Central memory CD8-positive, alpha-beta T cell (primary cell): ENCODE data around the gene CCDC170.

ENCODE experiments used
- ATAC-seq: fragments of 150-1000 bp; cut with Tn5 transposase; replicated peaks from 2 replicates; pipeline ENCODE4 v1.10.0; 2022; ENCODE audit warnings: mild to moderate bottlenecking, moderate FRiP score, moderate number of reproducible peaks; ENCODE audit not compliant: poor library complexity, severe bottlenecking; ENCODE audit errors: extremely low read depth
- DNase-seq, 2 donors: peaks; one replicate each; pipeline ENCODE4 v3.0.0; 2021; ENCODE audit warnings: low spot score in 2 of 2
- H3K27ac Mint-ChIP-seq: one replicate; pipeline ENCODE4 v1.8.0; 2022; ENCODE audit warnings: low read depth, mild to moderate bottlenecking, moderate library complexity, mixed read lengths
- H3K27me3 Mint-ChIP-seq: one replicate; pipeline ENCODE4 v1.8.0; 2022; ENCODE audit warnings: mixed read lengths
- H3K36me3 Mint-ChIP-seq: one replicate; pipeline ENCODE4 v1.8.0; 2022; ENCODE audit warnings: mild to moderate bottlenecking, moderate library complexity, mixed read lengths; ENCODE audit not compliant: insufficient read depth
- H3K4me1 Mint-ChIP-seq: one replicate; pipeline ENCODE4 v1.8.0; 2022; ENCODE audit warnings: mixed read lengths
- H3K4me3 Mint-ChIP-seq: one replicate; pipeline ENCODE4 v1.8.0; 2022; ENCODE audit warnings: mild to moderate bottlenecking, moderate library complexity, mixed read lengths
- H3K9me3 Mint-ChIP-seq: one replicate; pipeline ENCODE4 v1.8.0; 2022; ENCODE audit warnings: mixed read lengths

Gene CCDC170

GRCh38 chr6:151475653-151476523 lies 17.9 kb upstream of the CCDC170 start:
- DNase-seq = peak in 1 of 2 donors; percentile 22
- no peak overlapping the region for H3K27ac Mint-ChIP-seq
- H3K27me3 Mint-ChIP-seq = no peaks in the 10 kb centered on the region
- no peaks in the 10 kb centered on the region for H3K36me3 Mint-ChIP-seq
- no peaks in the 10 kb centered on the region for H3K4me1 Mint-ChIP-seq
- no peak overlapping the region for H3K4me3 Mint-ChIP-seq
- no peak for ATAC-seq
- H3K9me3 Mint-ChIP-seq = no peaks in the 10 kb centered on the region

GRCh38 chr6:151477726-151478125 lies 16.1 kb upstream of the CCDC170 start:
- Mint-ChIP-seq H3K4me3 (no peak overlapping the region), H3K27ac (no peak overlapping the region), H3K36me3 (peaks cover 1% of the 10 kb centered on the region), H3K9me3 (no peaks in the 10 kb centered on the region), H3K27me3 (no peaks in the 10 kb centered on the region), H3K4me1 (peaks cover 5% of the 10 kb centered on the region)
- ATAC-seq = no peak
- DNase-seq = no peak

DNA sequence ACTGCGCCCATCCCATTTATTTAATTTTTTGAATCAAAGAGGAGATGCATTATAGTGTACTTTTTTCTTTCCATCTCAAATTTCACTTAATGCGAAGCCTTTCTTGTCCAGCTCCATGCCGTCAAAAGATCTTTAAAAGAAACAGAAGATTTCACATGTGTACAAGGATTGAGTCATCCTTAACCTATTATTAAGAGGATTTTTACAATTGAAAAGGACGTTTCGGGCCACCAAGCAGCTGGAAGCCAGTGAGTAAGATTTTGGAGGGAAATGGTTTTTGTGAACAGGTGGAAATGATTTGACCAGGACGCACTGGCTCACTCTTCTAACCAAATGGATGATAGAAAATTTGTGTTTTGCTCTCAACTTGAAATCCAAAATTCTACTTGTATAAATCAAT lies 15.1 kb upstream of the CCDC170 start:
- ATAC-seq = no peak
- Mint-ChIP-seq H3K27me3 (no peaks in the 10 kb centered on the region), H3K27ac (no peak overlapping the region), H3K4me1 (peaks cover 5% of the 10 kb centered on the region), H3K4me3 (no peak overlapping the region), H3K36me3 (peaks cover 1% of the 10 kb centered on the region), H3K9me3 (no peaks in the 10 kb centered on the region)
- no peak for DNase-seq

DNA sequence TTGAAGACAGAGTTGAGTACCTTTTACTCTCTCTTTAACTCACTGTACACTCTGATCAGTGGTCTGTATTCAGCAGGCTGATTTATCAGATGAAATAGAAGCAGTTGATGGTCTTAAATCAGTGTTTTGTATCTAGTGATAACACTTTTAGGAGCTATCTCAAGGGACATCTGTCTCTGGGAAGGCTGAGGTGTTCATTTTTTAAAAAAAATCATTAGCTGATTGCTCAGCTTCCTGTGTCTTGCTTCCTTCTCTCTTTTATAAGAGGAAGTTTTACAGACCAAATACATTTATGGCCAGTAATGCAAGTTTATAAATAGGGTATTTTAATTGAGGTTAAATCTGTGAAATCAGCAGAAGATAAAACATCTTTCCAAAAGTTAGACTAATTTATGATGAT lies 12.0 kb upstream of the CCDC170 start:
- H3K27ac Mint-ChIP-seq = no peak overlapping the region
- DNase-seq = no peak
- H3K4me3 Mint-ChIP-seq = no peak overlapping the region
- H3K36me3 Mint-ChIP-seq = peaks cover 1% of the 10 kb centered on the region
- H3K4me1 Mint-ChIP-seq = peaks cover 5% of the 10 kb centered on the region
- H3K27me3 Mint-ChIP-seq = no peaks in the 10 kb centered on the region
- peak; percentile 24 for ATAC-seq
- H3K9me3 Mint-ChIP-seq = no peaks in the 10 kb centered on the region

DNA sequence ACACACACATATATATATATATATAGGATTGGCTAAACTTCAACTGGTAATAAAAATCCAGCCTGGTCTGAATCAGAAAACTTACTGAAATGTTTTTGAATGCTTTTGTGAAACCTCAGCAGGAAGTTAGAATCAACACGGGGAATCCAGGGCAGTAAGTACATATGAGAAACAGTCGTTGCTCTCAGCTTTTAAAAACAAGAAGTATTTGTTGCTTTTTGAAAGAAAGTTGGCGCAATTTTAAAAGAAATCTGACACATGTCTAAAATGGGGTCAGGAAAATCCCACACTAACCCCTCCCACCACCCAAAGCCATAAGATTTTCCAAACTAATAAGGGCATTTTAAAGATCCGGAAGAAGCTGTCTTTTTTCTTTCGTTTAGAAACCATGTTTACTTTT lies 11.5 kb upstream of the CCDC170 start:
- ATAC-seq = no peak
- DNase-seq = no peak
- Mint-ChIP-seq H3K27me3 (no peaks in the 10 kb centered on the region), H3K4me1 (peaks cover 5% of the 10 kb centered on the region), H3K36me3 (peaks cover 1% of the 10 kb centered on the region), H3K4me3 (peak overlapping the region; percentile 63), H3K9me3 (no peaks in the 10 kb centered on the region), H3K27ac (peak overlapping the region; percentile 68)

- Mint-ChIP-seq H3K4me3 (no peak overlapping the region), H3K27ac (no peak overlapping the region), H3K27me3 (no peaks in the 10 kb centered on the region), H3K9me3 (no peaks in the 10 kb centered on the region), H3K36me3 (peaks cover 1% of the 10 kb centered on the region), H3K4me1 (peaks cover 5% of the 10 kb centered on the region)
- no peak for DNase-seq
- no peak for ATAC-seq
Measured at GRCh38 chr6:151483994-151484393, 9.8 kb upstream of the CCDC170 start.

- Mint-ChIP-seq H3K36me3 (no peaks in the 10 kb centered on the region), H3K27ac (no peak overlapping the region), H3K27me3 (peaks cover 17% of the 10 kb centered on the region), H3K4me3 (no peak overlapping the region), H3K9me3 (no peaks in the 10 kb centered on the region), H3K4me1 (no peaks in the 10 kb centered on the region)
- no peak for ATAC-seq
- DNase-seq = no peak
Measured at GRCh38 chr6:151488226-151488625, 5.6 kb upstream of the CCDC170 start.

GRCh38 chr6:151490996-151491395 lies 2.8 kb upstream of the CCDC170 start:
- no peak overlapping the region for H3K27ac Mint-ChIP-seq
- no peaks in the 10 kb centered on the region for H3K9me3 Mint-ChIP-seq
- H3K4me1 Mint-ChIP-seq = peaks cover 9% of the 10 kb centered on the region
- no peaks in the 10 kb centered on the region for H3K36me3 Mint-ChIP-seq
- peaks cover 40% of the 10 kb centered on the region for H3K27me3 Mint-ChIP-seq
- ATAC-seq (no peak), DNase-seq (no peak)
- no peak overlapping the region for H3K4me3 Mint-ChIP-seq

GRCh38 chr6:151493161-151493803 lies 535 bp upstream of the CCDC170 start:
- no peak for ATAC-seq
- H3K36me3 Mint-ChIP-seq = no peaks in the 10 kb centered on the region
- DNase-seq = no peak
- no peak overlapping the region for H3K27ac Mint-ChIP-seq
- H3K4me3 Mint-ChIP-seq = no peak overlapping the region
- H3K27me3 Mint-ChIP-seq = peaks cover 51% of the 10 kb centered on the region
- H3K4me1 Mint-ChIP-seq = peaks cover 9% of the 10 kb centered on the region
- H3K9me3 Mint-ChIP-seq = no peaks in the 10 kb centered on the region

DNA sequence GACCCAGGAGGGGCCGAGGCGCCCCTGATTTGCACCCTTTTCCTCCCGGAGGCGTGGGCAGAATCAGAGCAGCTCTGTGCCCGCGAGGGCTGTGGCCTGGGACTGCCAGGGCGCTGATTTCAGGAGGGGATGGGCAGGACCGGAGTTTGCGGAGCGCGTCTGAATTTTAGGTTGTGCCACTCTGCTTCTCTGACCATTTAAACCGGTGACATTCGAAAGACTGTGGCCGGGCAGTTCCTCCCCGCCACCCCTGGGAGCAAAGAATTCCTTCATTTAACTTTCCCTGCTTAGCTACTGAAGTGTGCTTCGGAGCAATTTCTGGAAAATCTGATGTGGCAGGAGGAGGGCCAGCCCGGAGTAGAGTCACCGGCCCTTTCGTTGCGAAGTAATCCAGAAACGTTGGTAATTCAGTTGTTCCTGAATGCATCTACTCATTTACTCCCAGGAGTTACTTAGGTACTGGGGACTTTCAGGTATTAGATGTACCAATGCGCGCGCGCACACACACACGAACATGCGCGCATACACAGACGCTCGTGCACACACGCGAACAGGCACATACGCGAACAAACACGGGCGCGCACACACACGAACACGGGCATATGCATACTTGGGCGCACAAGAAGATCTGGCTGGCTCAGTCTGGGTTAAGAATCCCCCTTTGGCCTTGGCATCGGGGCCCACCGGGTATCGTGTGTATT lies 568 bp downstream of the CCDC170 start:
- H3K9me3 Mint-ChIP-seq = no peaks in the 10 kb centered on the region
- peaks cover 9% of the 10 kb centered on the region for H3K4me1 Mint-ChIP-seq
- peaks cover 53% of the 10 kb centered on the region for H3K27me3 Mint-ChIP-seq
- H3K27ac Mint-ChIP-seq = no peak overlapping the region
- ATAC-seq (no peak), DNase-seq (no peak)
- peak overlapping the region; percentile 59 for H3K4me3 Mint-ChIP-seq
- no peaks in the 10 kb centered on the region for H3K36me3 Mint-ChIP-seq

GRCh38 chr6:151494936-151495320 lies 1.1 kb downstream of the CCDC170 start:
- Mint-ChIP-seq H3K27ac (no peak overlapping the region), H3K9me3 (no peaks in the 10 kb centered on the region), H3K27me3 (peaks cover 58% of the 10 kb centered on the region), H3K36me3 (no peaks in the 10 kb centered on the region), H3K4me3 (peak overlapping the region; percentile 59), H3K4me1 (peaks cover 9% of the 10 kb centered on the region)
- no peak for DNase-seq
- no peak for ATAC-seq

DNA sequence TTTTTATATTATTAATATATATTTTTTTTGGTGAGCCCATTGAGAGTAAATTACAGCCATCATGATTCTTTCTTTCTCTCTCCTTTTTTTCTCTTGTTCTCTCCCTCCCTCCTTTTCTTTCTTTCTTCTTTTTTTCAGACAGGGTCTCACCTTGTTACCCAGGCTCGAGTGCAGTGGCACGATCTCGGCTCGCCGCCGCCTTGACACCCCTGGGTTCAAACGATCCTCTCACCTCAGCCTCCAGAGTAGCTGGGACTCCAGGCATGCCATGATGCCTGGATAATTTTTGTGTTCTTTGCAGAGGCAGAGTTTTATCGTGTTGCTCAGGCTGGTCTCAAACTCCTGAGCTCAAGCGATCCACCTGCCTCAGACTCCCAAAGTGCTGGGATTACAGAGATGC lies 1.6 kb downstream of the CCDC170 start:
- Mint-ChIP-seq H3K9me3 (no peaks in the 10 kb centered on the region), H3K4me1 (peaks cover 9% of the 10 kb centered on the region), H3K36me3 (no peaks in the 10 kb centered on the region), H3K27me3 (peaks cover 63% of the 10 kb centered on the region), H3K27ac (no peak overlapping the region), H3K4me3 (peak overlapping the region; percentile 59)
- no peak for DNase-seq
- ATAC-seq = no peak

GRCh38 chr6:151497905-151498304 lies 4.1 kb downstream of the CCDC170 start:
- no peak for ATAC-seq
- H3K27ac Mint-ChIP-seq = no peak overlapping the region
- H3K27me3 Mint-ChIP-seq = peaks cover 58% of the 10 kb centered on the region
- H3K9me3 Mint-ChIP-seq = no peaks in the 10 kb centered on the region
- H3K4me3 Mint-ChIP-seq = no peak overlapping the region
- no peak for DNase-seq
- H3K4me1 Mint-ChIP-seq = peaks cover 9% of the 10 kb centered on the region
- no peaks in the 10 kb centered on the region for H3K36me3 Mint-ChIP-seq
